Ovary (tissue), 9 donors: ENCODE results near the gene CACNA1C. TPM values are rescaled to one million over a fixed set of nuclear protein-coding genes. Genes with fewer than 3 reads are reported as not detected.

Experiments
- DNase-seq, 5 donors: peaks; one replicate each; pipeline ENCODE4 v3.0.0-alpha.2; 2019 to 2020
- H3K27ac ChIP-seq, 2 donors: fragments of 200-600 bp; one replicate each; pipeline versions ENCODE4 v1.5.1 to v1.8.0; 2019 to 2022
- H3K27me3 ChIP-seq: fragments of 200-600 bp; one replicate; pipeline ENCODE4 v1.8.0; 2022
- H3K36me3 ChIP-seq: fragments of 200-600 bp; sonication (generic); one replicate; pipeline ENCODE4 v1.5.1; 2019
- H3K4me1 ChIP-seq: one replicate; pipeline ENCODE4 v1.8.1; 2013; ENCODE audit warnings: mild to moderate bottlenecking, moderate library complexity; ENCODE audit not compliant: insufficient read depth
- H3K4me3 ChIP-seq: fragments of 200-600 bp; sonication (generic); one replicate; pipeline ENCODE4 v1.5.1; 2017
- H3K9me3 ChIP-seq, 2 donors: fragments of 200-600 bp in 1 of 2; sonication (generic) in 1 of 2; one replicate each; pipeline versions ENCODE4 v1.5.1 to v1.8.1; 2013 to 2019; ENCODE audit warnings: mild to moderate bottlenecking in 1 of 2, moderate library complexity in 1 of 2
- CTCF ChIP-seq, 3 donors: fragments of 450-650 bp in 2 of 3; fragments of 200-600 bp in 1 of 3; IDR thresholded peaks; one replicate each; pipeline versions ENCODE4 v1.5.1 to v1.8.0; 2016 to 2022; ENCODE audit warnings: antibody characterized with exemption in 3 of 3, mild to moderate bottlenecking in 1 of 3
- EP300 ChIP-seq: sonication (generic); formaldehyde crosslinking; IDR thresholded peaks from one replicate; pipeline ENCODE4 v1.6.1; 2017; ENCODE audit warnings: antibody characterized with exemption
- POLR2A ChIP-seq: fragments of 450-650 bp; IDR thresholded peaks from one replicate; pipeline ENCODE4 v1.6.1; 2017; ENCODE audit warnings: antibody characterized with exemption, mild to moderate bottlenecking, moderate library complexity
- WGBS, 3 donors: extraction: QIAGEN DNeasy Blood & Tissue Kit in 1 of 3; methylation state at CpG; one replicate each; pipeline versions ENCODE4 v1.1.5 to v1.1.7; 2013 to 2017; 5-methylcytosine and 5-hydroxymethylcytosine counted together
- intact Hi-C, 4 donors: fragments of 100-400 bp; cut with DNase I; formaldehyde crosslinking; loops; one replicate each; pipeline versions ENCODE4 v1.11.0 to v1.15.1; 2022 to 2023
- polyA plus RNA-seq, 2 donors: library from polyadenylated mRNA; stranded (reverse); fragments of 200-250 nt in 1 of 2; fragments of 350-450 nt in 1 of 2; fragmentation: Illumina TruSeq in 1 of 2; extraction: RNeasy Lipid Tissue Mini Kit (QIAGEN cat#74804) in 1 of 2; gene quantifications; one replicate each; pipeline ENCODE4 v1.2.3, GENCODE V29; 2013 to 2014
- total RNA-seq, 7 donors: library from RNA; depleted of rRNA in 2 of 7; stranded (reverse); fragments of >200 nt in 2 of 7; fragmentation: NEBNext Ultra II Directional in 3 of 7; extraction: Animal tissue kit (Norgen Biotek cat#: 25700) in 3 of 7; gene quantifications; one replicate each; pipeline versions ENCODE4 v1.1.0 to v1.2.4, GENCODE V29; 2016 to 2023
- donor health status: DM: no; HTN: no; CAD: no; lungs with moderate emphysema.
- donor health status: DM: no; HTN: no; CAD: no.
- donor health status: Bipolar disorder and iron deficiency.
- donor health status: DM: yes; HTN: yes; CAD: no.
- donor health status: DM: no; HTN: no; CAD: no.
- donor health status: DM: yes; HTN: yes; CAD: no.

Gene CACNA1C
- total and polyA plus RNA-seq, 9 donors = 2.2 to 8.3 (median 3.7) TPM

GRCh38 chr12:2348482-2348852 lies 295.7 kb downstream of the CACNA1C start:
- TF ChIP-seq POLR2A (no peak), CTCF (IDR thresholded peaks at IDR 0.05) (no peak), EP300 (no peak)
- Histone ChIP-seq H3K27me3 (no peaks in the 10 kb centered on the region), H3K9me3 (no peaks in the 10 kb centered on the region), H3K4me1 (peaks cover 2% of the 10 kb centered on the region), H3K4me3 (no peak overlapping the region), H3K27ac (no peak overlapping the region), H3K36me3 (no peaks in the 10 kb centered on the region)
- DNase-seq = no peak
- intact Hi-C loops = no loop called here
- WGBS, 3 donors = 76 to 85% (median 83%) methylated on average over 11 of the region's 11 CpGs

GRCh38 chr12:2351161-2351560 lies 298.4 kb downstream of the CACNA1C start:
- WGBS, 3 donors = 83 to 97% (median 92%) methylated on average over 8 of the region's 8 CpGs
- intact Hi-C loops = no loop called here
- Histone ChIP-seq H3K36me3 (no peaks in the 10 kb centered on the region), H3K4me1 (no peaks in the 10 kb centered on the region), H3K4me3 (no peak overlapping the region), H3K27ac (no peak overlapping the region), H3K9me3 (no peaks in the 10 kb centered on the region), H3K27me3 (no peaks in the 10 kb centered on the region)
- no peak for DNase-seq
- TF ChIP-seq CTCF (IDR thresholded peaks at IDR 0.05) = no peak
- no peak for TF ChIP-seq EP300
- no peak for TF ChIP-seq POLR2A

GRCh38 chr12:2352203-2352602 lies 299.4 kb downstream of the CACNA1C start:
- 92 to 94% (median 93%) methylated on average over 6 of the region's 6 CpGs for WGBS, 3 donors
- H3K27ac ChIP-seq = no peak overlapping the region
- H3K4me1 ChIP-seq = no peaks in the 10 kb centered on the region
- no peak for TF ChIP-seq CTCF (IDR thresholded peaks at IDR 0.05)
- TF ChIP-seq EP300 = no peak
- no peak for TF ChIP-seq POLR2A
- intact Hi-C loops = no loop called here
- no peaks in the 10 kb centered on the region for H3K36me3 ChIP-seq
- no peak for DNase-seq
- H3K4me3 ChIP-seq = no peak overlapping the region
- H3K27me3 ChIP-seq = no peaks in the 10 kb centered on the region
- no peaks in the 10 kb centered on the region for H3K9me3 ChIP-seq

GRCh38 chr12:2353281-2353680 lies 300.5 kb downstream of the CACNA1C start:
- no peaks in the 10 kb centered on the region for H3K4me1 ChIP-seq
- H3K27me3 ChIP-seq = no peaks in the 10 kb centered on the region
- H3K36me3 ChIP-seq = no peaks in the 10 kb centered on the region
- TF ChIP-seq CTCF (IDR thresholded peaks at IDR 0.05) = no peak
- TF ChIP-seq EP300 = no peak
- TF ChIP-seq POLR2A = no peak
- H3K4me3 ChIP-seq = no peak overlapping the region
- 95% methylated on average over 9 of the region's 9 CpGs for WGBS, 3 donors
- H3K27ac ChIP-seq = no peak overlapping the region
- no peak for DNase-seq
- no peaks in the 10 kb centered on the region for H3K9me3 ChIP-seq
- intact Hi-C loops = no loop called here

GRCh38 chr12:2353691-2354090 lies 300.9 kb downstream of the CACNA1C start:
- Histone ChIP-seq H3K4me3 (no peak overlapping the region), H3K9me3 (no peaks in the 10 kb centered on the region), H3K27ac (no peak overlapping the region), H3K36me3 (no peaks in the 10 kb centered on the region), H3K27me3 (no peaks in the 10 kb centered on the region), H3K4me1 (no peaks in the 10 kb centered on the region)
- 64 to 90% (median 68%) methylated on average over 6 of the region's 6 CpGs for WGBS, 3 donors
- TF ChIP-seq POLR2A (no peak), EP300 (no peak), CTCF (IDR thresholded peaks at IDR 0.05) (no peak)
- no peak for DNase-seq
- intact Hi-C loops = no loop called here
